BLaER1 treated with 17β-estradiol and CSF1 and Interleukin-3, amounts not matched to agents 10 nM and 100 nM (cell line): ENCODE data around the gene ELOVL6.

Experiments
- H3K27ac ChIP-seq, 11 experiments: shearing (Covaris generic); formaldehyde crosslinking; 2 replicates each; pipeline ENCODE4 v1.8.1; 2022
- H3K27me3 ChIP-seq, 11 experiments: shearing (Covaris generic); formaldehyde crosslinking; 2 replicates each; pipeline ENCODE4 v1.8.1; 2022
- H3K36me3 ChIP-seq, 11 experiments: shearing (Covaris generic); formaldehyde crosslinking; 2 replicates each; pipeline ENCODE4 v1.8.1; 2022
- H3K4me1 ChIP-seq, 10 experiments: shearing (Covaris generic); formaldehyde crosslinking; 2 replicates each; pipeline ENCODE4 v1.8.1; 2022
- H3K4me2 ChIP-seq, 11 experiments: shearing (Covaris generic); formaldehyde crosslinking; 2 replicates each; pipeline ENCODE4 v1.8.1; 2022
- H3K4me3 ChIP-seq, 10 experiments: shearing (Covaris generic); formaldehyde crosslinking; 2 replicates each; pipeline ENCODE4 v1.8.1; 2022
- H3K9ac ChIP-seq, 11 experiments: shearing (Covaris generic); formaldehyde crosslinking; 2 replicates each; pipeline ENCODE4 v1.8.1; 2022
- H3K9me3 ChIP-seq, 11 experiments: shearing (Covaris generic); formaldehyde crosslinking; replicated peaks in 1 of 11; 2 replicates each; pipeline ENCODE4 v1.8.1; 2022
- H4K20me1 ChIP-seq, 11 experiments: shearing (Covaris generic); formaldehyde crosslinking; 2 replicates each; pipeline ENCODE4 v1.8.1; 2022
- Cebpa-rat ChIP-seq, 11 experiments: shearing (Covaris generic); IDR thresholded peaks; 2 replicates each; pipeline ENCODE4 v1.8.1; 2022

Gene ELOVL6

DNA sequence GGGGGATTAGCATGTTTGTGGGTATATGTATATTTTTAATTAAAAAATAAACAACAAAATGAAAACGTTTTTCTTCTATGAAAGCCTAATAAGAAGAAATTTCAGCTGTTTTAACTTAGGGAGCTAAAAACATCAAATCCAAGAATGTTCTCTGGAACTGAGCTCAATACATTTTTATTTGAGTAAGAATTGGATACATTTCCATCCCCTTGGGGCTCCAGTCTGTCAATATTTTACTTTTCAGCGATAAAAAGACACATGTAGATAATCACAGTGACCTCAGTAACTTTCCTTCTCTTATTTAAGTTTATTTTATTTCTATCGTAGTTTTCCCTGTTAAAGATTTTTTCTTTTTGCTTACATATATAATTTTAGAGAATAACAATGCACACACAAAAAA lies 59.3 kb downstream of the ELOVL6 start:
- TF ChIP-seq Cebpa-rat (IDR thresholded peaks at IDR 0.05) = no peak
- Histone ChIP-seq H3K4me3 (no peak overlapping the region), H3K4me1 (peaks cover 0 to 9% (median 6%) of the 10 kb centered on the region in 10 experiments; a peak in 10 of 20 replicates), H3K27me3 (no peaks in the 10 kb centered on the region), H4K20me1 (no peaks in the 10 kb centered on the region), H3K36me3 (peaks cover 0 to 31% (median 9%) of the 10 kb centered on the region in 11 experiments; a peak in 10 of 22 replicates), H3K4me2 (no peak overlapping the region), H3K9me3 (no peaks in the 10 kb centered on the region), H3K27ac (no peak overlapping the region), H3K9ac (no peak overlapping the region)

DNA sequence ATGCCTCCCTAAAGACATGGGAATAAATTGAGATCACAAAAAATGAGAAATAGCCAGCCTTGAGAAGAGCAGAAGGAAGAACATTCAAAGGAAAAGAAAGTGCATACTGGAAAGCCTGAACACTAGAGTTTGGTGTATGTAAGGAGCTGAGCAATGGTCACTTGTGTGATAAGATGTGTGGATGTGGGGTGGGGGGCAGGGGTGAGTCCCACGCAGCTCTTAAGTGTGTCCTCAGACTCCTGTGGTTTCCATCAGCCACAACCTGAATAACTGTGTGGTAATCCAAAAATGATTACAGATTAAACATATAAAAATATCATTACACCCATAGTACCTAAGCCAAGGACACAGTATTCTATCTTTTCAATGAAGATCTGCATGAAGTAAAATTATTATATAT lies 59.9 kb downstream of the ELOVL6 start:
- Histone ChIP-seq H3K36me3 (peaks cover 0 to 28% (median 10%) of the 10 kb centered on the region in 11 experiments; a peak in 10 of 22 replicates), H4K20me1 (no peaks in the 10 kb centered on the region), H3K4me3 (no peak overlapping the region), H3K4me2 (no peak overlapping the region), H3K27ac (no peak overlapping the region), H3K4me1 (peaks cover 0 to 9% (median 6%) of the 10 kb centered on the region in 10 experiments; a peak in 10 of 20 replicates), H3K9ac (no peak overlapping the region), H3K27me3 (no peaks in the 10 kb centered on the region), H3K9me3 (no peaks in the 10 kb centered on the region)
- TF ChIP-seq Cebpa-rat (IDR thresholded peaks at IDR 0.05) = no peak

DNA sequence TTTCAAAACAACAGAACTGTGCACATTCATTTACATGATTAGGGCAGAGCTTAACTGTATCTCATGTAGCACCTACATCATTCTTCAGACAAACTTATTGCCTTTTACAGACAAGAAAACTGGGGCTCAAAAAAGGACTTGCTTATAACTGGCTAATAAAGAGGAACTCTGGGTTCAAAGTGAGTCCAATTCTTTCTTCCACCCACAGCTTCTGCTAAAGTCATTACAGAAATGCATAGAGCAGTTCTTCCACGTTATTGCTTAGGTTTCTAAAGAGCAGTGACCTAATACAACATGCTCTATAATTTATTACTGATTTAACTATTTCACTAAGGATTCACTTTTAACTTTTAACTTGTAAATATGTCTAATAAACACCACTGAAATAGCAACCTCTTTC lies 60.6 kb downstream of the ELOVL6 start:
- peaks cover 0 to 28% (median 8%) of the 10 kb centered on the region in 11 experiments; a peak in 7 of 22 replicates for H3K36me3 ChIP-seq
- no peak overlapping the region for H3K4me3 ChIP-seq
- TF ChIP-seq Cebpa-rat (IDR thresholded peaks at IDR 0.05) = no peak
- H3K9me3 ChIP-seq = no peaks in the 10 kb centered on the region
- no peaks in the 10 kb centered on the region for H3K27me3 ChIP-seq
- H4K20me1 ChIP-seq = no peaks in the 10 kb centered on the region
- H3K9ac ChIP-seq = no peak overlapping the region
- no peak overlapping the region for H3K4me2 ChIP-seq
- peaks cover 0 to 9% (median 6%) of the 10 kb centered on the region in 10 experiments; a peak in 10 of 20 replicates for H3K4me1 ChIP-seq
- no peak overlapping the region for H3K27ac ChIP-seq

DNA sequence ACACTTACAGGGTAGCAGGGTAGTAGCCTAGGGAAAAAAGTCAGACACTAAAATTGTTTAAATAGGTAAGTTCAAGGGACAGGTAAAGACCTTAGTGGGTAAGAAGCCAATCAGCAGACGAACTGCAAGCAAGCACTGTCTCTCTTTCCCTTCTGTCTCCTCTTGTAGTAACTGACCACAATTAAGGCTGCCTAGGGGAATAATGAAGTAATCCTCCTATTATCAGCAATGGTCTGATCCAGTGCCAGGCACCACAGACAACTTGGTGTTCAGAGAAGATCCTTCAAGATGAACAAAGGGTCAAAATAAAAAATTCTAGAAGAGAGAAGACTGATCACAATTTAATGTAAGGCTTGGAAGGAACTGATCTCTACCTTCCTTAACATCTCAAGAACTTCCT lies 62.9 kb downstream of the ELOVL6 start:
- no peak overlapping the region for H3K4me3 ChIP-seq
- H3K27me3 ChIP-seq = no peaks in the 10 kb centered on the region
- no peaks in the 10 kb centered on the region for H3K9me3 ChIP-seq
- peaks cover 0 to 9% (median 6%) of the 10 kb centered on the region in 10 experiments; a peak in 10 of 20 replicates for H3K4me1 ChIP-seq
- no peak overlapping the region for H3K9ac ChIP-seq
- H3K27ac ChIP-seq = no peak overlapping the region
- no peaks in the 10 kb centered on the region for H4K20me1 ChIP-seq
- TF ChIP-seq Cebpa-rat (IDR thresholded peaks at IDR 0.05) = no peak
- peaks cover 0 to 31% (median 1%) of the 10 kb centered on the region in 11 experiments; a peak in 9 of 22 replicates for H3K36me3 ChIP-seq
- H3K4me2 ChIP-seq = no peak overlapping the region

DNA sequence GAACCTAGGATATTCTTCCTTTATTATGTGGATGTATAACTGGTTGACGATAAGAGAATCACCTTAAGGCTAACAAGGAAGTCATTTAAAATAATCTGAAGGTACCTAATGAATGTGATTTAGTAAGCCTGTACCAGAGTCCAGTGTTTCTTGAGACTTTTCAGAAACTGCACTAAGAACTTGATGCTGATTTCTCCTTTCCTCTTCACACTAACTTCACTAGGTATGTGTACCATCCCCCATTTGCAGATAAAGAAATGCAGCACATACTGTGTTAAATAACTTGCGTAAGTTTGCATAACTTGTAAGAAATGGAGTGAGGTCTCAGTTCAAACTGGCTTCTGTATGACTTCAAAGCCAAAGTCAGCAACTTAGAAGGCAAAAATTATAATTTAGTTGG lies 63.3 kb downstream of the ELOVL6 start:
- no peak overlapping the region for H3K27ac ChIP-seq
- TF ChIP-seq Cebpa-rat (IDR thresholded peaks at IDR 0.05) = no peak
- peaks cover 0 to 6% (median 4%) of the 10 kb centered on the region in 10 experiments; a peak in 10 of 20 replicates for H3K4me1 ChIP-seq
- H3K36me3 ChIP-seq = peaks cover 0 to 31% (median 5%) of the 10 kb centered on the region in 11 experiments; a peak in 9 of 22 replicates
- no peaks in the 10 kb centered on the region for H3K27me3 ChIP-seq
- H3K4me2 ChIP-seq = no peak overlapping the region
- no peak overlapping the region for H3K9ac ChIP-seq
- no peaks in the 10 kb centered on the region for H3K9me3 ChIP-seq
- no peaks in the 10 kb centered on the region for H4K20me1 ChIP-seq
- H3K4me3 ChIP-seq = no peak overlapping the region

DNA sequence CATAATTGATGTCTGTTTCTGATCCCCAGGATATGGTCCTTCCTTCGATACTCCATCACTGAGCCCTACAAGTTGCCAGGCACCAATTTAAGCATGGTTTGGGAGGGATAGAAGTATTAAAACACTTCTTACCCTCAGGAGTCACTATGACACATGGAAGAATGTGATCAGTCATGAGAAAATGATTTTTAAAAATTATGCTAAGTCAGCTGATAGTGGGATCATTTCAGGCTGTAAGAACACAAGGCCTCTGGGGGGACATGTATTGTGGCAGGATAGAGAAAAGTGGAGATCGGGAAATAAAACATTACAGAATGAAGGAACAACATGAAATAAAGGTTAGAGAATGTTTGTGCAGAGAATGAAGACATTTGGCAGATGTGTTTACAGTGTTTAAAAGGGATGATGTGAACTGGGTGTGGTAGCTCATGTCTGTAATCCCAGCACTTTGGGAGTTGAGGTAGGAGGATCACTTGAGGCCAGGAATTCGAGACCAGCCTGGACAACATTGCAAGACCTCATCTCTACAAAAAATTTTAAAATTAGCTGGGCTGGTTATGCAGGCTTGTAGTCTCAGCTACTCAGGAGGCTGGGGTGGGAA lies 64.0 kb downstream of the ELOVL6 start:
- Histone ChIP-seq H3K4me2 (no peak overlapping the region), H4K20me1 (no peaks in the 10 kb centered on the region), H3K27ac (no peak overlapping the region), H3K9me3 (no peaks in the 10 kb centered on the region), H3K36me3 (peaks cover 0 to 31% (median 5%) of the 10 kb centered on the region in 11 experiments; a peak in 9 of 22 replicates), H3K9ac (no peak overlapping the region), H3K4me1 (no peaks in the 10 kb centered on the region), H3K27me3 (no peaks in the 10 kb centered on the region), H3K4me3 (no peak overlapping the region)
- no peak for TF ChIP-seq Cebpa-rat (IDR thresholded peaks at IDR 0.05)

DNA sequence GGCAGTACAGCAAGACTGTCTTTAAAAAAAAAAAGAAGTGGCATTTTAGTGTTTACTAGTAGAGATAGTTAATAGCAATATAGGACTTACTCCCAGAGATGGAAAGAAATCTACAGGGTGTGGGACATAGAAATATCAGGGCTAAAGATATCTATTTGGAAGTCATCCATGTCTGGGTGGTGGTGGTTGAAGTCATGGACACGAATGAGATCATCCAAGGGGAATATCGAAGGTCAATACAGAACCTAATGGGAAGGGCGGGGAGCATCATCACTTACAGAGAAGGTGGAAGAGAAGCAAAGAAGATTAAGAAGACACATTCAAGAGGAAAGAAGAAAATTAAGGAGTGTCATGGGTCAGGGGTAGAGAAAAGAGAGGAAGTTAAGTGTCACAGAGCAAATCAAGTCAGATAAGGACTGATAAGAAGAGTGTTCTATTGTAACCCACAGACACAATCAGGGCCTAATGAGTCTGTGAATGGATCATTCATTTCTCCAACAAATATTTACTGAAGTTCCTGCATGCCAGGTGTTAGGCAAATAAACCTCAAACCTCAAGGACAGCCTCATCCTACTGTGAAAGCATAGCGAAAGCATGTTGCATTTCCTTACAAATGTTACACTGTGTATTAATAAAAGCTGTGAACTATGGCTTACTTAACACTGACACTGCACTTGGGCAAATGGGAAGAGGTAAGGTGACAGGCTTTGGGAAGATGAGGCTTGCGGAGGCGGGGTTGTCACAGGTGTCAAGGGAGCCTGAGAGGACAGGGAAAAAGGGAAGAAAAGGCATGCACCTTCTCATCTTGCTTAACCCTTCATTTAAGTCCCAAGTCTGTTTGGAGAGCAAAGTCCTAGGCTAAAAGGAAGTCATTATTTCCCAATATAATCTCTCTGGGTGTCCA lies 65.3 kb downstream of the ELOVL6 start:
- no peak overlapping the region for H3K27ac ChIP-seq
- H3K4me3 ChIP-seq = no peak overlapping the region
- H3K27me3 ChIP-seq = no peaks in the 10 kb centered on the region
- H3K36me3 ChIP-seq = peaks cover 0 to 36% (median 5%) of the 10 kb centered on the region in 11 experiments; a peak in 12 of 22 replicates
- no peak for TF ChIP-seq Cebpa-rat (IDR thresholded peaks at IDR 0.05)
- no peaks in the 10 kb centered on the region for H4K20me1 ChIP-seq
- no peaks in the 10 kb centered on the region for H3K4me1 ChIP-seq
- H3K9ac ChIP-seq = no peak overlapping the region
- no peaks in the 10 kb centered on the region for H3K9me3 ChIP-seq
- no peak overlapping the region for H3K4me2 ChIP-seq

DNA sequence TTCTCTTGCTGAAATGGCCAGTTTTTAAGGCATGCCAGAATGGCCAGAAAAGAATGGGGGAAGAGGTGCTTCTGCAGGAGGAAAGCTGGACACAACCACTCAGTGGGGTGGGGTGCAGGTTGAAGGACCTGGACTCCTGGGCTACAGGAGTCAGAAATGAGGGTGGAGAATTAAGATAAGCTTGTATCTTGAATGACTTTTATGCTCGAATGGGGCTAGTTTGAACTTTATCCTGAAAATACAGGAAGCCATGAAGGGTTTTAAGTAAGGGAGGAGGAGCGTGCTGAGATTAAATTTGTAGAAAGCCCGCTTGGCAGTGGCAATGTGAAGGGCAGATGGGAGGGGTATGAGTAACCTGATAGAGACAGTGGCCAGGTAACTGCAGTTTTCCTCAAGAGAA lies 66.5 kb downstream of the ELOVL6 start:
- H3K4me2 ChIP-seq = no peak overlapping the region
- H3K4me3 ChIP-seq = no peak overlapping the region
- H3K9ac ChIP-seq = no peak overlapping the region
- H3K27ac ChIP-seq = no peak overlapping the region
- TF ChIP-seq Cebpa-rat (IDR thresholded peaks at IDR 0.05) = no peak
- no peaks in the 10 kb centered on the region for H3K27me3 ChIP-seq
- H3K4me1 ChIP-seq = no peaks in the 10 kb centered on the region
- no peaks in the 10 kb centered on the region for H3K9me3 ChIP-seq
- no peaks in the 10 kb centered on the region for H4K20me1 ChIP-seq
- peaks cover 0 to 47% (median 5%) of the 10 kb centered on the region in 11 experiments; a peak in 11 of 22 replicates for H3K36me3 ChIP-seq

DNA sequence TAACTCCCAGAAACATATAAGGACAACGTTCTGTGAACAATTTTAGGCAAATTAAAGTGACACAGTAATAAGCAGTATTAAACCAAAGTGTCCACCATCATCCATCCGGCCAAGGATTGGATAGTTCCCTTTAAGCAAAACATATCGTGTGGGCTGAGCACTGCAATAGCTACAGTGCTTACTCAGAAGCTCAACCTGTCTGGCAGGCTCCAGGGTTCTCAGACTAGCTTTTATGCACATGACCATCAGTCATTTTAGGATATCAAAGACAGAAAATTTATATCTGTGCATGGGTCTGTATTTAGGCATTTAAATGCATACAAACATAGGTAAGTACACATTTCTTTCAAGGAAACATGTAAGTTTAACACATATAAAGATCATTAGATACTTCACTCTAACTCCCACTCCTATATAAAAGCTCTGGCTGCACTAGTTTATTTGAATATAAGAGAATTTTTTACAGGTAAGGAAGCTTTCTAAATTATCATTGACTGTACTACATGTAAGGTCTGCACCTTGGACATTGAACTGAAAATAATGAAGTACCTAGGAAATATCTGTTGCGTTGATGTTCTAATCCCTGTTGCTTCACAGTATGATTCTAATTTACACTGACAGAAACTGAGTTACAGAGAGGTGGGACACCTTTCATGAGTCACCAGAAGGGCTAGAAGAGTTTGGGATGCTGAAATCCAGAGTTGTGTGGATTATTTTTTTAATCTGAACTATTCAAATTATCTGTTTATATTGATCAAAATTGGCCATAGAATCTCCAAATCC lies 67.6 kb downstream of the ELOVL6 start:
- H4K20me1 ChIP-seq = no peaks in the 10 kb centered on the region
- H3K4me2 ChIP-seq = no peak overlapping the region
- no peaks in the 10 kb centered on the region for H3K4me1 ChIP-seq
- no peak overlapping the region for H3K4me3 ChIP-seq
- H3K27ac ChIP-seq = no peak overlapping the region
- no peak overlapping the region for H3K9ac ChIP-seq
- no peaks in the 10 kb centered on the region for H3K27me3 ChIP-seq
- H3K9me3 ChIP-seq = 0 out of 22 replicates have a peak, but pooled peaks cover 0 to 6% (median 0%) of the 10 kb centered on the region in 11 experiments
- peaks cover 0 to 58% (median 13%) of the 10 kb centered on the region in 11 experiments; a peak in 14 of 22 replicates for H3K36me3 ChIP-seq
- no peak for TF ChIP-seq Cebpa-rat (IDR thresholded peaks at IDR 0.05)
